IPS-18c (cell line): ENCODE measurements around the gene KRTAP1-1.

Experiments
- H3K4me3 ChIP-seq: 2 replicates; pipeline ENCODE4 v1.7.0; 2013; ENCODE audit warnings: low read depth, mild to moderate bottlenecking, low read length, moderate library complexity; ENCODE audit not compliant: insufficient read depth
- H3K9me3 ChIP-seq: one replicate; pipeline ENCODE4 v1.6.1; 2013; ENCODE audit warnings: mild to moderate bottlenecking, low read length, moderate library complexity; ENCODE audit not compliant: control insufficient read depth, insufficient read depth

The KRTAP1-1 gene

GRCh38 chr17:40996829-40997228 is 44.4 kb downstream of the KRTAP1-1 start:
- Histone ChIP-seq H3K4me3 (no peak overlapping the region), H3K9me3 (no peaks in the 10 kb centered on the region)

GRCh38 chr17:40995116-40995515 is 46.1 kb downstream of the KRTAP1-1 start:
- Histone ChIP-seq H3K4me3 (no peak overlapping the region), H3K9me3 (no peaks in the 10 kb centered on the region)

GRCh38 chr17:40993839-40994238 is 47.4 kb downstream of the KRTAP1-1 start, which contains the start of gene KRTAP3-3:
Gene KRTAP3-3, minus strand, starts transcription at chr17:40994164. Its CDS starts 67 bp downstream, at chr17:40994097.
- H3K4me3 ChIP-seq: no peak within 1 kb of the TSS

GRCh38 chr17:40993084-40993483 is 48.2 kb downstream of the KRTAP1-1 start:
- H3K9me3 ChIP-seq: no peaks in the 10 kb centered on the region
- no peak overlapping the region for H3K4me3 ChIP-seq

More at GRCh38 chr17:40993839-40994238, 47.4 kb downstream of the KRTAP1-1 start, which contains the start of gene KRTAP3-3:
- H3K9me3 ChIP-seq: no peaks in the 10 kb centered on the region

DNA sequence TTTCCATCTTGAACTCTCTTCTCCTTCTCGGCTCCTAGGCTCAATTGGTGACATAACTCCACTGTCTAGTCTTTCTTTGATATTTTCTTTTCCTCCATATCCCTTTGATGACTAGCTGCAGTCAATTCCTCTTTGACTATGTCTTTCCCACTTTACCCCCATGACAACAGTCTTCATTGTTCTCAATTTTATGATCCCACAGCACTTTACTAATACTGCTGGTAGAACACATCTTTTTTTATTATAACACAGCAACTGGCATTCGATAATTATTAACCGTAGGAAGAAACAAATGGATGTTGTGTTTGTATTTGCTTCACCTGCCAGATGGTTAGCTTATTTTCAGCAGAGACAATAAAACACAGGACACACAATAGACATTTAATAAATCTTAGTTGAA is 48.6 kb downstream of the KRTAP1-1 start:
- H3K4me3 ChIP-seq: no peak overlapping the region
- no peaks in the 10 kb centered on the region for H3K9me3 ChIP-seq
